ENCODE data around the gene EP300. TPM values are rescaled to one million over a fixed set of nuclear protein-coding genes. Genes with fewer than 3 reads are reported as not detected.
"Not testable (repeated sequence)": the region's sequence is repeated elsewhere in the genome, so short reads cannot be mapped to it uniquely, and the experiment has no call there.

The EP300 gene
- total RNA-seq, 1 donor from 2014 or later: 57.9 TPM

DNA sequence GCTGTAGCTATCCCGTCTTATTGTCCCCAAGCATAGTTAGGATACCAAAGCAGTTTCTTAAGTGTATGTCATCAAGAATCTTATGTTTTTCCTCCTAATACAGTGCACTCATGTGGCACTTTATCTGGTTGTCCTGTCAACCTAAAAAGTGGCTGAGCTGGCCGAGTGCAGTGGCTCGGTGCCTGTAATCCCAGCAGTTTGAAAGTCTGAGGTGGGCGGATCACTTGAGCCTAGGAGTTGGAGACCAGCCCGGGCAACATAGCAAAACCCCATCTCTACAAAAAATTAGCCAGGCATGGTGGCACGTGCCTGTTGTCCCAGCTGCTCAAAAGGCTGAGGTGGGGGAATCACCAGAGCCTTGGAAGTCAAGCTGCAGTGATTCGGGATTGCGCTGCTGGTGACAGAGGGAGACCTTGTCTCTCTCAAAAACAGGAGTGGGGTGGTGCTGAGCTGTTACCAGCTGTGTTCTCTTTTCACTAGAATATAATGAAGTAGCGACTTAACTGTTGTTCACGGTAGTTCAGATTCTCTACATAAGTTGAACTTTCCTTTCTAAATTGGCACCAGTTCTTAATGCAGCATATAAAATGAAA is 48.1 kb downstream of the EP300 start:
- Histone ChIP-seq H3K36me3 (ENCODE audit: control insufficient read depth in 3 of 3, insufficient read depth in 3 of 3, low read length in 3 of 3) (peaks cover 56 to 85% (median 78%) of the 10 kb centered on the region in 3 donors), H3K9ac (ENCODE audit: low read depth in 1 of 3, low read length in 3 of 3) (no peak overlapping the region), H3K4me1 (ENCODE audit: control insufficient read depth in 3 of 3, insufficient read depth in 3 of 3, low read length in 3 of 3) (no peaks in the 10 kb centered on the region), H3K9me3 (ENCODE audit: control insufficient read depth in 3 of 3, low read length in 3 of 3) (no peaks in the 10 kb centered on the region), H3K27me3 (ENCODE audit: control insufficient read depth in 3 of 3, insufficient read depth in 3 of 3, low read length in 3 of 3) (no peaks in the 10 kb centered on the region), H3K4me3 (ENCODE audit: low read length in 3 of 3) (no peak overlapping the region), H3K27ac (ENCODE audit: low read depth, low read length) (no peak overlapping the region)

DNA sequence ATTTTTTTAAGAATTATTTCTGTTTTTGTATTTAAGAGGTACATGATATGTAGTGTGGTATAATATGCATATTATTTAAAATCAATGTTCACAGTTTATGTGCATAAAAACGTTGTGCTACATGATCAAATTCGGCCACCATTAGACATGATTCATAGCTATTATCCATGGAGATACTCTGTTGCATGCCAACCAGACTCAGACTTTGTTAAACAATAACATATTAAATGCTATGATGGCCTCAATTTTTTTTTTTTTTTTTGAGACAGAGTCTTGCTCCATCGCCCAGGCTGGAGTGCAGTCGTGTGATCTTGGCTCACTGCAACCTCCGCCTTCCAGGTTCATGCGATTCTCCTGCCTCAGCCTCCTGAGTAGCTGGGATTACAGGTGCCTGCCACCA is 53.5 kb downstream of the EP300 start:
- H3K9ac ChIP-seq (ENCODE audit: low read depth in 1 of 3, low read length in 3 of 3): not testable (repeated sequence)

DNA sequence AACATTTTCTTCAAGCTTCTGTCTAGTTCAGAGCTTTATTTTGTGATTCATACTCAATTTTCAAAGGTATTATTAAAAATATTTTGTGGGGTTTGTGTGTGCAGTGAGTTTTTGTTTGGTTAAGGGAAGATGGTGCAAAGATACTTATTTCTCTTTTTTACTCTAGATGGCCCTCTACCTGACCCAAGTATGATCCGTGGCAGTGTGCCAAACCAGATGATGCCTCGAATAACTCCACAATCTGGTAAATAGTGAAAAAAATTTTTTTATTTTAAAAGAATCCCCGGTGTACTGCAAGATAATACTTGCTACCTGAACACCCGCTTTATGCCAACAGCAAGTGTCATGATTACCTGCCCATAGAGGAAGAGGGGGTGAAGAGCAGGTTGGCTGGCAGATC is 54.2 kb downstream of the EP300 start:
- Histone ChIP-seq H3K9ac (ENCODE audit: low read depth in 1 of 3, low read length in 3 of 3) (no peak overlapping the region), H3K27me3 (ENCODE audit: control insufficient read depth in 3 of 3, insufficient read depth in 3 of 3, low read length in 3 of 3) (no peaks in the 10 kb centered on the region), H3K4me1 (ENCODE audit: control insufficient read depth in 3 of 3, insufficient read depth in 3 of 3, low read length in 3 of 3) (no peaks in the 10 kb centered on the region), H3K27ac (ENCODE audit: low read depth, low read length) (no peak overlapping the region), H3K36me3 (ENCODE audit: control insufficient read depth in 3 of 3, insufficient read depth in 3 of 3, low read length in 3 of 3) (peaks cover 69 to 79% (median 74%) of the 10 kb centered on the region in 3 donors), H3K9me3 (ENCODE audit: control insufficient read depth in 3 of 3, low read length in 3 of 3) (no peaks in the 10 kb centered on the region), H3K4me3 (ENCODE audit: low read length in 3 of 3) (no peak overlapping the region)

More for the DNA sequence above, 53.5 kb downstream of the EP300 start:
- not testable (repeated sequence) for H3K9me3 ChIP-seq (ENCODE audit: control insufficient read depth in 3 of 3, low read length in 3 of 3); H3K4me3 ChIP-seq (ENCODE audit: low read length in 3 of 3); H3K4me1 ChIP-seq (ENCODE audit: control insufficient read depth in 3 of 3, insufficient read depth in 3 of 3, low read length in 3 of 3); H3K27ac ChIP-seq (ENCODE audit: low read depth, low read length); H3K27me3 ChIP-seq (ENCODE audit: control insufficient read depth in 3 of 3, insufficient read depth in 3 of 3, low read length in 3 of 3)
- peaks cover 64 to 78% (median 74%) of the 10 kb centered on the region in 3 donors for H3K36me3 ChIP-seq (ENCODE audit: control insufficient read depth in 3 of 3, insufficient read depth in 3 of 3, low read length in 3 of 3)

DNA sequence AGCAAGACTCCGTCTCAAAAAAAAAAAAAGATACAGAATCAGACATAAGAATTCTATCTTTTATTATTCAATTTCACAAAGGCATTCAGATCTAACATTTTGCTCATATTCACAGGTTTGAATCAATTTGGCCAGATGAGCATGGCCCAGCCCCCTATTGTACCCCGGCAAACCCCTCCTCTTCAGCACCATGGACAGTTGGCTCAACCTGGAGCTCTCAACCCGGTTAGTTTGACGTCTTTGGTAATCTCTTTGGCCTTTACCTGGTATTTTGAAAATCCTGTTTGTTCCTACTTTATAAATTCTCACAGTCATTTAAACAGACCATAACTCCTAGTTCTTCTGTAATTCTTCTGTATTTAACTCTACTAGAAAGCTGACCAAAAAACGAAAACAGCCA is 55.3 kb downstream of the EP300 start:
- Histone ChIP-seq H3K4me1 (ENCODE audit: control insufficient read depth in 3 of 3, insufficient read depth in 3 of 3, low read length in 3 of 3) (no peaks in the 10 kb centered on the region), H3K27me3 (ENCODE audit: control insufficient read depth in 3 of 3, insufficient read depth in 3 of 3, low read length in 3 of 3) (no peaks in the 10 kb centered on the region), H3K27ac (ENCODE audit: low read depth, low read length) (no peak overlapping the region), H3K9ac (ENCODE audit: low read depth in 1 of 3, low read length in 3 of 3) (no peak overlapping the region), H3K36me3 (ENCODE audit: control insufficient read depth in 3 of 3, insufficient read depth in 3 of 3, low read length in 3 of 3) (peaks cover 71 to 81% (median 75%) of the 10 kb centered on the region in 3 donors), H3K4me3 (ENCODE audit: low read length in 3 of 3) (no peak overlapping the region), H3K9me3 (ENCODE audit: control insufficient read depth in 3 of 3, low read length in 3 of 3) (no peaks in the 10 kb centered on the region)

DNA sequence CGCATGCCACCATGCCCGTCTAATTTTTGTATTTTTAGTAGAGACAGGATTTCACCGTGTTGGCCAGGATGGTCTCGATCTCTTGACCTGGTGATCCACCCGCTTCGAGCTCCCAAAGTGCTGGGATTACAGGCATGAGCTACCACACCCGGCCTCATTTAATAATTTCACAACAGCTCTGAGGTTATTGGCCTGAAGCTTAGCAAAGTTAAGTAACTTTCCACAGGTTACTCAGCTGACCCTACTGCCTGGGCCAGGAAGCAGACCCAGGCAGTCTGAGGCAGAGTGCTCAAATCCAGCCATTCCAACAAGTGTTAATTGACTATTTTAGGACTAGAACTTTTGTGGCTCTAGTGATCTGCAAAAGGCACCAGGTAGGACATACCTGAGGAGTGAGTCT is 60.5 kb downstream of the EP300 start:
- Histone ChIP-seq H3K36me3 (ENCODE audit: control insufficient read depth in 3 of 3, insufficient read depth in 3 of 3, low read length in 3 of 3) (peaks cover 68 to 94% (median 92%) of the 10 kb centered on the region in 3 donors), H3K4me1 (ENCODE audit: control insufficient read depth in 3 of 3, insufficient read depth in 3 of 3, low read length in 3 of 3) (no peaks in the 10 kb centered on the region), H3K9ac (ENCODE audit: low read depth in 1 of 3, low read length in 3 of 3) (no peak overlapping the region)

DNA sequence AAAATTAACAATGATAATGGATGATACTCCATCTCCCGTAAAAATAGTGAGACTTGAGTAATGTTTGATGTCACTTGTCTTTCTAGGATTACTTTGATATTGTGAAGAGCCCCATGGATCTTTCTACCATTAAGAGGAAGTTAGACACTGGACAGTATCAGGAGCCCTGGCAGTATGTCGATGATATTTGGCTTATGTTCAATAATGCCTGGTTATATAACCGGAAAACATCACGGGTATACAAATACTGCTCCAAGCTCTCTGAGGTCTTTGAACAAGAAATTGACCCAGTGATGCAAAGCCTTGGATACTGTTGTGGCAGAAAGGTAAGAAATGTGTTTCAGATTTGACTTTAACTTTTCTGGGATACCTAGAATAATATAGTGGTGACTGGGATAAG is 64.7 kb downstream of the EP300 start:
- H3K9ac ChIP-seq (ENCODE audit: low read depth in 1 of 3, low read length in 3 of 3): no peak overlapping the region
- no peaks in the 10 kb centered on the region for H3K4me1 ChIP-seq (ENCODE audit: control insufficient read depth in 3 of 3, insufficient read depth in 3 of 3, low read length in 3 of 3)
- no peak overlapping the region for H3K27ac ChIP-seq (ENCODE audit: low read depth, low read length)
- no peaks in the 10 kb centered on the region for H3K27me3 ChIP-seq (ENCODE audit: control insufficient read depth in 3 of 3, insufficient read depth in 3 of 3, low read length in 3 of 3)
- H3K36me3 ChIP-seq (ENCODE audit: control insufficient read depth in 3 of 3, insufficient read depth in 3 of 3, low read length in 3 of 3): peaks cover 45 to 92% (median 91%) of the 10 kb centered on the region in 3 donors
- no peaks in the 10 kb centered on the region for H3K9me3 ChIP-seq (ENCODE audit: control insufficient read depth in 3 of 3, low read length in 3 of 3)
- H3K4me3 ChIP-seq (ENCODE audit: low read length in 3 of 3): no peak overlapping the region

More for the DNA sequence above, 60.5 kb downstream of the EP300 start:
- Histone ChIP-seq H3K9me3 (ENCODE audit: control insufficient read depth in 3 of 3, low read length in 3 of 3) (no peaks in the 10 kb centered on the region), H3K27ac (ENCODE audit: low read depth, low read length) (no peak overlapping the region), H3K4me3 (ENCODE audit: low read length in 3 of 3) (no peak overlapping the region), H3K27me3 (ENCODE audit: control insufficient read depth in 3 of 3, insufficient read depth in 3 of 3, low read length in 3 of 3) (no peaks in the 10 kb centered on the region)

DNA sequence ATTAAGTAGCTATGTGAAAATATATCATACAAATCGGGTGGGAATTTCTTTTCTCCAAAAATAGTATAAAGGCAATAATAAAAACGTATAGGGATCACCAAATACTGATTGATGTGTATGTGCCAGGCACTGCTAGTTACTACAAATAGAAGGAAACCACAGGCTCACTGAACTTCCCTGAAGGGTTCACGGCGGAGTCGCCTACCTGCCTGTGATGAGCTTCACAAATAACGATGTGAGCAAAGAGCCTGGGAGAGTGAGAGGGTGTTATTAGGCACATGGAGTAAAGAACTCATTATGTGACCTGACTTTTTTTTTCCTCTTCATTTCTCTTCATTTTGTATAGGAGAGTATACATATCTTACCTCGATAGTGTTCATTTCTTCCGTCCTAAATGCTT is 76.8 kb downstream of the EP300 start:
- no peak overlapping the region for H3K27ac ChIP-seq (ENCODE audit: low read depth, low read length)
- no peaks in the 10 kb centered on the region for H3K9me3 ChIP-seq (ENCODE audit: control insufficient read depth in 3 of 3, low read length in 3 of 3)
- no peaks in the 10 kb centered on the region for H3K4me1 ChIP-seq (ENCODE audit: control insufficient read depth in 3 of 3, insufficient read depth in 3 of 3, low read length in 3 of 3)
- H3K27me3 ChIP-seq (ENCODE audit: control insufficient read depth in 3 of 3, insufficient read depth in 3 of 3, low read length in 3 of 3): no peaks in the 10 kb centered on the region
- no peak overlapping the region for H3K4me3 ChIP-seq (ENCODE audit: low read length in 3 of 3)
- H3K36me3 ChIP-seq (ENCODE audit: control insufficient read depth in 3 of 3, insufficient read depth in 3 of 3, low read length in 3 of 3): peaks cover 56 to 81% (median 71%) of the 10 kb centered on the region in 3 donors
- no peak overlapping the region for H3K9ac ChIP-seq (ENCODE audit: low read depth in 1 of 3, low read length in 3 of 3)

DNA sequence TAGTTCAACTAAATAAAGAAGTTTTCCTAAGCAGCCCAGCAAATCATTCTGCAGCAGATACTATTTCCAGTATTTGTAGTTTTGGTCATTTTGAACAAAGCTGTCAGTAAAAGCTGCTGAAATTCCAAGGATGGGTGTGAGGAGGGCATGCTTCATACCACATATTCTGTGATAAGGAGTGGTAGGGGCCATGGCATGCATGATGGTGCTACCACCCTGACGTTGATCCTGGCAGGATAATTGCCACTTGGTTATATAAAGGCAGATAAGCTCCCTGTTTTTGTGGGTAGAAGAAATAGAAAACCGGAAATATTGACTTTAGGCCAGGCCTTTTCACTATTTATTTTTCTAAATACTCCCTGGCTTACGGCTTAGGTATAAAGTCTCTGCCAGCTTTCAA is 79.6 kb downstream of the EP300 start:
- no peak overlapping the region for H3K9ac ChIP-seq (ENCODE audit: low read depth in 1 of 3, low read length in 3 of 3)
- no peaks in the 10 kb centered on the region for H3K9me3 ChIP-seq (ENCODE audit: control insufficient read depth in 3 of 3, low read length in 3 of 3)
- H3K4me3 ChIP-seq (ENCODE audit: low read length in 3 of 3): no peak overlapping the region
- H3K36me3 ChIP-seq (ENCODE audit: control insufficient read depth in 3 of 3, insufficient read depth in 3 of 3, low read length in 3 of 3): peaks cover 60 to 77% (median 76%) of the 10 kb centered on the region in 3 donors
- no peak overlapping the region for H3K27ac ChIP-seq (ENCODE audit: low read depth, low read length)
- H3K4me1 ChIP-seq (ENCODE audit: control insufficient read depth in 3 of 3, insufficient read depth in 3 of 3, low read length in 3 of 3): peaks cover 2 to 9% (median 4%) of the 10 kb centered on the region in 3 donors
- no peaks in the 10 kb centered on the region for H3K27me3 ChIP-seq (ENCODE audit: control insufficient read depth in 3 of 3, insufficient read depth in 3 of 3, low read length in 3 of 3)

DNA sequence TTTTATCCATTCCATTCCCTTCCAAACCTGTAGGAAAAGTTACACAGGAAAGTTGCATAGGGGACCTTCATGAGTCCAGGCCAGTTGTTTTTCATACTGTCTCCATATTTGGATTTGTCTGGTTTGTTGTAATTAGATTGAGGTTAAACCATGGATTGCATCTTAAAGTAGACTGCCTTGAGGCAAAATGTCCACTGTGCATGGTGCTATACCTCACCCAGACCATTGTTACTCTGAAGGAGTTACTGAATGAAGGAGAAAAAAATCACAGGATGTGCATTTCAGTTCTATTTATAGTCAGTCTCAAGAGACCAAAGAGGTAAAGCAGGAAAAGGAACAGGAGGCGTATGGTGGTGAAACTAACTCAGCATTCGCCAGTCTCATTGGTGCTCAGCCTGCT is 83.2 kb downstream of the EP300 start:
- Histone ChIP-seq H3K27me3 (ENCODE audit: control insufficient read depth in 3 of 3, insufficient read depth in 3 of 3, low read length in 3 of 3) (no peaks in the 10 kb centered on the region), H3K4me1 (ENCODE audit: control insufficient read depth in 3 of 3, insufficient read depth in 3 of 3, low read length in 3 of 3) (peaks cover 22 to 27% (median 24%) of the 10 kb centered on the region in 3 donors), H3K36me3 (ENCODE audit: control insufficient read depth in 3 of 3, insufficient read depth in 3 of 3, low read length in 3 of 3) (peaks cover 57 to 76% (median 72%) of the 10 kb centered on the region in 3 donors), H3K4me3 (ENCODE audit: low read length in 3 of 3) (no peak overlapping the region), H3K9ac (ENCODE audit: low read depth in 1 of 3, low read length in 3 of 3) (no peak overlapping the region), H3K27ac (ENCODE audit: low read depth, low read length) (no peak overlapping the region), H3K9me3 (ENCODE audit: control insufficient read depth in 3 of 3, low read length in 3 of 3) (no peaks in the 10 kb centered on the region)

DNA sequence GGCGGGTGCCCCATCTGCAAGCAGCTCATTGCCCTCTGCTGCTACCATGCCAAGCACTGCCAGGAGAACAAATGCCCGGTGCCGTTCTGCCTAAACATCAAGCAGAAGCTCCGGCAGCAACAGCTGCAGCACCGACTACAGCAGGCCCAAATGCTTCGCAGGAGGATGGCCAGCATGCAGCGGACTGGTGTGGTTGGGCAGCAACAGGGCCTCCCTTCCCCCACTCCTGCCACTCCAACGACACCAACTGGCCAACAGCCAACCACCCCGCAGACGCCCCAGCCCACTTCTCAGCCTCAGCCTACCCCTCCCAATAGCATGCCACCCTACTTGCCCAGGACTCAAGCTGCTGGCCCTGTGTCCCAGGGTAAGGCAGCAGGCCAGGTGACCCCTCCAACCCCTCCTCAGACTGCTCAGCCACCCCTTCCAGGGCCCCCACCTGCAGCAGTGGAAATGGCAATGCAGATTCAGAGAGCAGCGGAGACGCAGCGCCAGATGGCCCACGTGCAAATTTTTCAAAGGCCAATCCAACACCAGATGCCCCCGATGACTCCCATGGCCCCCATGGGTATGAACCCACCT is 84.7 kb downstream of the EP300 start:
- Histone ChIP-seq H3K9me3 (ENCODE audit: control insufficient read depth in 3 of 3, low read length in 3 of 3) (no peaks in the 10 kb centered on the region), H3K4me1 (ENCODE audit: control insufficient read depth in 3 of 3, insufficient read depth in 3 of 3, low read length in 3 of 3) (peaks cover 22 to 34% (median 33%) of the 10 kb centered on the region in 3 donors), H3K27ac (ENCODE audit: low read depth, low read length) (no peak overlapping the region), H3K4me3 (ENCODE audit: low read length in 3 of 3) (no peak overlapping the region), H3K9ac (ENCODE audit: low read depth in 1 of 3, low read length in 3 of 3) (peak overlapping the region in 1 of 3 donors; percentile 25), H3K36me3 (ENCODE audit: control insufficient read depth in 3 of 3, insufficient read depth in 3 of 3, low read length in 3 of 3) (peaks cover 50 to 67% (median 66%) of the 10 kb centered on the region in 3 donors), H3K27me3 (ENCODE audit: control insufficient read depth in 3 of 3, insufficient read depth in 3 of 3, low read length in 3 of 3) (no peaks in the 10 kb centered on the region)
